HepG2 (cell line): ENCODE results near the gene NOCT. TPM values are rescaled to one million over a fixed set of nuclear protein-coding genes. Genes with fewer than 3 reads are reported as not detected.
A peak's percentile ranks its signal among the peaks of the same experiment; 100 is the strongest.

Experiments
- ATAD3A ChIP-seq: sonication (generic); formaldehyde crosslinking; IDR thresholded peaks from 2 replicates; pipeline ENCODE4 v1.4.0; 2020; ENCODE audit warnings: missing genetic modification reagents
- BCL3 ChIP-seq: sonication (generic); formaldehyde crosslinking; IDR thresholded peaks from 2 replicates; pipeline ENCODE4 v1.5.1; 2020; ENCODE audit warnings: mild to moderate bottlenecking, missing genetic modification reagents, moderate library complexity
- FOXP1 ChIP-seq, 2 experiments: fragments of 450-650 bp in 1 of 2; IDR thresholded peaks; 2 replicates each; pipeline ENCODE4 v1.6.1; 2017 to 2018; ENCODE audit warnings: antibody characterized with exemption in 1 of 2
- NFKBIZ ChIP-seq: IDR thresholded peaks from 2 replicates; pipeline ENCODE4 v1.6.1; 2018; ENCODE audit warnings: missing genetic modification reagents, missing compliant biosample characterization
- POGZ ChIP-seq: sonication (generic); formaldehyde crosslinking; IDR thresholded peaks from 2 replicates; pipeline ENCODE4 v1.4.0; 2020; ENCODE audit warnings: mild to moderate bottlenecking, missing genetic modification reagents
- RARA ChIP-seq: IDR thresholded peaks from 2 replicates; pipeline ENCODE4 v1.6.1; 2016; ENCODE audit warnings: missing genetic modification reagents, missing compliant biosample characterization
- RXRA ChIP-seq: sonication (generic); formaldehyde crosslinking; IDR thresholded peaks from 2 replicates; pipeline ENCODE4 v1.5.1; 2020; ENCODE audit warnings: missing genetic modification reagents
- SIN3B ChIP-seq: fragments of 150-350 bp; IDR thresholded peaks from 2 replicates; pipeline ENCODE4 v1.6.1; 2014; ENCODE audit warnings: low read length
- SP5 ChIP-seq: IDR thresholded peaks from 2 replicates; pipeline ENCODE4 v1.6.1; 2016; ENCODE audit warnings: low read depth, borderline replicate concordance
- SRSF1 ChIP-seq: fragments of 200-400 bp; formaldehyde crosslinking; optimal IDR thresholded peaks from 2 replicates; pipeline ENCODE3; 2017; ENCODE audit warnings: mild to moderate bottlenecking, low read depth, low read length, moderate library complexity
- U2AF1 ChIP-seq: fragments of 200-400 bp; formaldehyde crosslinking; optimal IDR thresholded peaks from 2 replicates; pipeline ENCODE3; 2017; ENCODE audit warnings: mild to moderate bottlenecking, low read depth, low read length
- ZNF224 ChIP-seq: sonication (generic); formaldehyde crosslinking; IDR thresholded peaks from 2 replicates; pipeline ENCODE4 v1.5.0; 2020; ENCODE audit warnings: mild to moderate bottlenecking, missing genetic modification reagents
- ZNF292 ChIP-seq: sonication (generic); formaldehyde crosslinking; IDR thresholded peaks from 2 replicates; pipeline ENCODE4 v1.8.1; 2022; ENCODE audit warnings: mild to moderate bottlenecking, low read depth, missing genetic modification reagents, borderline replicate concordance
- ZNF318 ChIP-seq: sonication (generic); formaldehyde crosslinking; IDR thresholded peaks from 2 replicates; pipeline ENCODE4 v1.4.0; 2020; ENCODE audit warnings: mild to moderate bottlenecking, missing genetic modification reagents
- ZNF496 ChIP-seq: sonication (generic); formaldehyde crosslinking; IDR thresholded peaks from 2 replicates; pipeline ENCODE4 v1.8.1; 2023; ENCODE audit warnings: mild to moderate bottlenecking, moderate library complexity, missing genetic modification reagents; ENCODE audit not compliant: insufficient replicate concordance
- ZNF550 ChIP-seq: sonication (generic); formaldehyde crosslinking; IDR thresholded peaks from 2 replicates; pipeline ENCODE4 v1.4.0; 2020; ENCODE audit warnings: mild to moderate bottlenecking, missing genetic modification reagents, borderline replicate concordance
- ZNF792 ChIP-seq: IDR thresholded peaks from 2 replicates; pipeline ENCODE4 v1.6.1; 2016
- ZSCAN25 ChIP-seq: sonication (generic); formaldehyde crosslinking; IDR thresholded peaks from 2 replicates; pipeline ENCODE4 v1.8.0; 2022; ENCODE audit warnings: mild to moderate bottlenecking, missing genetic modification reagents
- polyA plus RNA-seq, 8 experiments: library from polyadenylated mRNA; depleted of rRNA in 3 of 8; stranded (reverse) in 7 of 8; unstranded in 1 of 8; fragments of >200 nt; fragmentation: Illumina TruSeq in 4 of 8; extraction: Trizol in 4 of 8; gene quantifications; 2 replicates each; pipeline versions ENCODE4 v1.2.1 to v1.2.3, GENCODE V29; 2011 to 2016; ENCODE audit warnings: low read depth in 4 of 8, missing spikeins in 1 of 8, mixed read lengths in 1 of 8; ENCODE audit not compliant: insufficient read depth in 1 of 8
- total RNA-seq, 5 experiments: library from RNA; depleted of rRNA; stranded (reverse); fragments of >200 nt; fragmentation: Illumina TruSeq; extraction: Trizol; gene quantifications; 2 replicates each; pipeline ENCODE4 v1.2.3, GENCODE V29; 2016; ENCODE audit warnings: low read depth in 1 of 5

NOCT gene
- total and polyA plus RNA-seq, 2 of the 13 experiments (the other 11 are each of a cell fraction or from before 2014, with no cell fraction given), result 3.6 to 13.1 TPM

- TF ChIP-seq BCL3 (no peak), SRSF1 (no peak), NFKBIZ (peak; percentile 73; the same call in 1 of the 2 replicates), RXRA (peak; percentile 71; the same call in 1 of the 2 replicates), SP5 (peak; percentile 27; the same call in 1 of the 2 replicates), ZNF792 (CRISPR knock-in tag) (peak; percentile 70), SIN3B (peak; percentile 29; the same call in 1 of the 2 replicates), ZNF318 (no peak), RARA (CRISPR knock-in tag) (peak; percentile 62), ZNF496 (CRISPR knock-in tag) (no peak), ZNF550 (CRISPR knock-in tag) (no peak), POGZ (CRISPR knock-in tag) (peak; percentile 49; the same call in 1 of the 2 replicates), ZNF292 (CRISPR knock-in tag) (peak; percentile 93; the same call in 1 of the 2 replicates), FOXP1 (IDR thresholded peaks at IDR 0.05) (peak; percentile 63; the same call in 1 of the 2 replicates), FOXP1 (CRISPR knock-in tag; IDR thresholded peaks at IDR 0.05) (peak; percentile 72; the same call in 1 of the 2 replicates), ZSCAN25 (CRISPR knock-in tag) (peak; percentile 76; the same call in 1 of the 2 replicates), U2AF1 (no peak), ZNF224 (CRISPR knock-in tag) (no peak), ATAD3A (CRISPR knock-in tag) (no peak)
Measured at GRCh38 chr4:139082750-139083606, 67.4 kb downstream of the NOCT start (continued).
